NCI-H2196 treated with DMSO at 0.1 percent for 48 hours (cell line): ENCODE measurements around the gene ZNF516.

Experiments used
- DNase-seq: peaks from one replicate; lab custom pipeline; 2025; ENCODE audit not compliant: unreplicated experiment; lab: John Stamatoyannopoulos, UW

Gene ZNF516

GRCh38 chr18:76491776-76492668, 3.0 kb downstream of the ZNF516 start:
- DNase-seq, result no peak

- DNase-seq, result peak; percentile 41
These were observed 3.6 kb downstream of the ZNF516 start for GRCh38 chr18:76491473-76491775.

GRCh38 chr18:76490670-76491472, 4.2 kb downstream of the ZNF516 start:
- peak; percentile 13 for DNase-seq

- DNase-seq, result no peak
These were observed 5.0 kb downstream of the ZNF516 start for GRCh38 chr18:76490033-76490432.

- no peak for DNase-seq
These were observed 6.0 kb downstream of the ZNF516 start for GRCh38 chr18:76489081-76489480.

GRCh38 chr18:76488190-76488589, 6.9 kb downstream of the ZNF516 start:
- no peak for DNase-seq

- DNase-seq, result no peak
These were observed 7.3 kb downstream of the ZNF516 start for GRCh38 chr18:76487782-76488181.

- no peak for DNase-seq
These were observed 8.0 kb downstream of the ZNF516 start for GRCh38 chr18:76487070-76487469.

- no peak for DNase-seq
These were observed 8.5 kb downstream of the ZNF516 start for GRCh38 chr18:76486574-76486973.

GRCh38 chr18:76486038-76486437, 9.0 kb downstream of the ZNF516 start:
- no peak for DNase-seq

GRCh38 chr18:76484749-76485387, 10.2 kb downstream of the ZNF516 start:
- DNase-seq, result no peak

GRCh38 chr18:76483780-76484179, 11.3 kb downstream of the ZNF516 start:
- no peak for DNase-seq

GRCh38 chr18:76482971-76483691, 11.9 kb downstream of the ZNF516 start:
- DNase-seq, result no peak

GRCh38 chr18:76482267-76482666, 12.8 kb downstream of the ZNF516 start:
- no peak for DNase-seq

GRCh38 chr18:76480913-76481312, 14.1 kb downstream of the ZNF516 start:
- DNase-seq, result no peak

GRCh38 chr18:76479351-76480238, 15.4 kb downstream of the ZNF516 start:
- DNase-seq, result no peak

GRCh38 chr18:76476665-76477561, 18.1 kb downstream of the ZNF516 start:
- DNase-seq, result no peak

GRCh38 chr18:76475450-76476194, 19.4 kb downstream of the ZNF516 start:
- DNase-seq, result no peak
